Heart left ventricle (tissue), 13 donors: Measurements from ENCODE around the gene KRTAP2-1.

Experiments
- POLR2A ChIP-seq, 2 donors: fragments of 450-650 bp; IDR thresholded peaks; one replicate each; pipeline ENCODE4 v1.6.1; 2017; ENCODE audit warnings: antibody characterized with exemption in 2 of 2, mild to moderate bottlenecking in 2 of 2, moderate library complexity in 2 of 2
- TF ChIP-seq, protein P1 (sequence below), 12 donors: fragments of 200-600 bp; sonication (generic) in 4 of 12; IDR thresholded peaks; one replicate each; pipeline versions ENCODE4 v1.5.0 to v1.8.0; 2018 to 2022; ENCODE audit warnings: antibody characterized with exemption in 12 of 12, mild to moderate bottlenecking in 5 of 12
- donor health status: ischemic (EF 13 %, LVEDD 7.1; RV severe dilation, severe dysfunction).
- donor health status: DM: no; HTN: yes; CAD: no.
- donor health status: DM: no; HTN: no; CAD: no.
- donor health status: ischemic (EF 25% LVEDD 6.9; RV normal size, moderate dysfunction).
- donor health status: ischemic (EF 25% LVEDD 5.7; RV mildly dilated, moderate dysfunction).
- donor health status: ischemic (EF 35%, LVEDD 5.7; RV mildly dilated, moderate dysfunction).
- donor health status: nonischemic (EF 11% LVEDD 7.7; RV severe dilation, severe dysfunction).
- donor health status: DM: yes; HTN: yes; CAD: no.
- donor health status: PGD.
- donor health status: ischemic (EF 29% LVEDD 5.4; RV normal size, mild dysfunction).
- donor health status: nonischemic (EF 23%, LVEDD 6.1; RV moderate dilation, normal function).

GRCh38 chr17:41073676-41074075 lies 26.6 kb upstream of the KRTAP2-1 start:
- no peak for TF ChIP-seq POLR2A (IDR thresholded peaks at IDR 0.05)
- TF ChIP-seq, protein P1, sequence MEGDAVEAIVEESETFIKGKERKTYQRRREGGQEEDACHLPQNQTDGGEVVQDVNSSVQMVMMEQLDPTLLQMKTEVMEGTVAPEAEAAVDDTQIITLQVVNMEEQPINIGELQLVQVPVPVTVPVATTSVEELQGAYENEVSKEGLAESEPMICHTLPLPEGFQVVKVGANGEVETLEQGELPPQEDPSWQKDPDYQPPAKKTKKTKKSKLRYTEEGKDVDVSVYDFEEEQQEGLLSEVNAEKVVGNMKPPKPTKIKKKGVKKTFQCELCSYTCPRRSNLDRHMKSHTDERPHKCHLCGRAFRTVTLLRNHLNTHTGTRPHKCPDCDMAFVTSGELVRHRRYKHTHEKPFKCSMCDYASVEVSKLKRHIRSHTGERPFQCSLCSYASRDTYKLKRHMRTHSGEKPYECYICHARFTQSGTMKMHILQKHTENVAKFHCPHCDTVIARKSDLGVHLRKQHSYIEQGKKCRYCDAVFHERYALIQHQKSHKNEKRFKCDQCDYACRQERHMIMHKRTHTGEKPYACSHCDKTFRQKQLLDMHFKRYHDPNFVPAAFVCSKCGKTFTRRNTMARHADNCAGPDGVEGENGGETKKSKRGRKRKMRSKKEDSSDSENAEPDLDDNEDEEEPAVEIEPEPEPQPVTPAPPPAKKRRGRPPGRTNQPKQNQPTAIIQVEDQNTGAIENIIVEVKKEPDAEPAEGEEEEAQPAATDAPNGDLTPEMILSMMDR (IDR thresholded peaks at IDR 0.05): no peak
